ENCODE measurements around the gene DOK5.

DNA sequence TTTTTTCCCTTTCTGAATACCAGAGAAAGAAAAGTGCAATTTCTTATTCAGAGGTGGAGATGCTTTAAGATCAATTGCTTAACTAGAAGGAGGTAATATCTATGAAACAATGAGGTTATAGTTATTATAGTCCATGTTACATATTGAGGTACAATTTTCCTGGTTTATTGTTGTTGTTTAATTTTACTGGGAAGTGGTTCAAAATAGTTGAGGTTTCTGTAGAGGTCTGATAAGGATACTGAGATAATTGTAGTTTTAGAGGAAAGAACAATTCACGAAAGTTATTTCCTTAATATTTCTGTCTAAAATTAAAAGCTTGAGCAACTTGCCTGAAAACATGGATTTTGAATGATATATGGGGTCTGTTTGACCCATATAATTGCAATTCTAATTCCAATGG is 51.4 kb downstream of the DOK5 start:
- TF ChIP-seq EP300 (IDR thresholded peaks at IDR 0.05; ENCODE audit: borderline replicate concordance) (no peak), CREB1 (IDR thresholded peaks at IDR 0.05; ENCODE audit: low read depth) (no peak), TAF1 (IDR thresholded peaks at IDR 0.05; ENCODE audit: low read depth) (no peak), EGR1 (IDR thresholded peaks at IDR 0.05) (no peak), YY1 (IDR thresholded peaks at IDR 0.05; ENCODE audit: low read depth) (no peak), FOXM1 (IDR thresholded peaks at IDR 0.05; ENCODE audit: borderline replicate concordance, low read depth) (no peak), RAD21 (IDR thresholded peaks at IDR 0.05; ENCODE audit: low read depth) (no peak), REST (IDR thresholded peaks at IDR 0.05; ENCODE audit: low read depth) (no peak)
- TF ChIP-seq, protein P1, sequence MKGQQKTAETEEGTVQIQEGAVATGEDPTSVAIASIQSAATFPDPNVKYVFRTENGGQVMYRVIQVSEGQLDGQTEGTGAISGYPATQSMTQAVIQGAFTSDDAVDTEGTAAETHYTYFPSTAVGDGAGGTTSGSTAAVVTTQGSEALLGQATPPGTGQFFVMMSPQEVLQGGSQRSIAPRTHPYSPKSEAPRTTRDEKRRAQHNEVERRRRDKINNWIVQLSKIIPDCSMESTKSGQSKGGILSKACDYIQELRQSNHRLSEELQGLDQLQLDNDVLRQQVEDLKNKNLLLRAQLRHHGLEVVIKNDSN (IDR thresholded peaks at IDR 0.05), result no peak
